Right lobe of liver (tissue), 4 donors: Measurements from ENCODE around the gene PYGB.

Experiments used
- POLR2A ChIP-seq: fragments of 450-650 bp; IDR thresholded peaks from one replicate; pipeline ENCODE4 v1.6.1; 2017; ENCODE audit warnings: antibody characterized with exemption, mild to moderate bottlenecking
- TF ChIP-seq, protein P1 (sequence below), 4 donors: fragments of 200-600 bp in 3 of 4; fragments of 450-650 bp in 1 of 4; IDR thresholded peaks; one replicate each; pipeline versions ENCODE4 v1.5.1 to v1.8.0; 2016 to 2022; ENCODE audit warnings: antibody characterized with exemption in 4 of 4, mild to moderate bottlenecking in 2 of 4
- donor health status: DM: no; HTN: no; CAD: no.
- donor health status: DM: no; HTN: no; CAD: no.
- donor health status: DM: no; HTN: yes; CAD: no.

DNA sequence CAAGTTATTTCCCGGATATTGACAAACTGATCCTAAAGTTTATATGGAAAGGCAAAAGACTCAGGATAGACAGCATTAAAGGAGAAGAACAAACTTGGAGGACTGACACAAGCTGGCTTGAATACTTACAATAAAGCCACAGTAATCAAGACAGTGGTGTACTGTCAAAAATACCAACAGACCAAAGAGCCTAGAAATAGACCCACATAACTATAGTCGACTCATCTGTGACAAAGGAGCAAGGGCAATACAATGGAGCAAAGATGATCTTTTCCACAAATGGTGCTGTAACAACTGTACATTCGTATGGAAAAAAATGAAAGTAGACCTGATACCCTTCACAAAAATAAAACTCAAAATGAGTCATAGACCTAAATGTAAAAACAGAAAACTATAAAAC is 96.7 kb downstream of the PYGB start:
- TF ChIP-seq, protein P1, sequence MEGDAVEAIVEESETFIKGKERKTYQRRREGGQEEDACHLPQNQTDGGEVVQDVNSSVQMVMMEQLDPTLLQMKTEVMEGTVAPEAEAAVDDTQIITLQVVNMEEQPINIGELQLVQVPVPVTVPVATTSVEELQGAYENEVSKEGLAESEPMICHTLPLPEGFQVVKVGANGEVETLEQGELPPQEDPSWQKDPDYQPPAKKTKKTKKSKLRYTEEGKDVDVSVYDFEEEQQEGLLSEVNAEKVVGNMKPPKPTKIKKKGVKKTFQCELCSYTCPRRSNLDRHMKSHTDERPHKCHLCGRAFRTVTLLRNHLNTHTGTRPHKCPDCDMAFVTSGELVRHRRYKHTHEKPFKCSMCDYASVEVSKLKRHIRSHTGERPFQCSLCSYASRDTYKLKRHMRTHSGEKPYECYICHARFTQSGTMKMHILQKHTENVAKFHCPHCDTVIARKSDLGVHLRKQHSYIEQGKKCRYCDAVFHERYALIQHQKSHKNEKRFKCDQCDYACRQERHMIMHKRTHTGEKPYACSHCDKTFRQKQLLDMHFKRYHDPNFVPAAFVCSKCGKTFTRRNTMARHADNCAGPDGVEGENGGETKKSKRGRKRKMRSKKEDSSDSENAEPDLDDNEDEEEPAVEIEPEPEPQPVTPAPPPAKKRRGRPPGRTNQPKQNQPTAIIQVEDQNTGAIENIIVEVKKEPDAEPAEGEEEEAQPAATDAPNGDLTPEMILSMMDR (IDR thresholded peaks at IDR 0.05) = no peak
- TF ChIP-seq POLR2A = no peak
